HG03439 (cell line): Measurements from ENCODE around the gene IRF4.

Source experiments
- ATAC-seq: cut with Tn5 transposase; IDR thresholded peaks from one replicate; pipeline ENCODE4 v1.9.1; 2021; ENCODE audit warnings: mild to moderate bottlenecking, moderate library complexity; ENCODE audit not compliant: unreplicated experiment

The IRF4 gene

DNA sequence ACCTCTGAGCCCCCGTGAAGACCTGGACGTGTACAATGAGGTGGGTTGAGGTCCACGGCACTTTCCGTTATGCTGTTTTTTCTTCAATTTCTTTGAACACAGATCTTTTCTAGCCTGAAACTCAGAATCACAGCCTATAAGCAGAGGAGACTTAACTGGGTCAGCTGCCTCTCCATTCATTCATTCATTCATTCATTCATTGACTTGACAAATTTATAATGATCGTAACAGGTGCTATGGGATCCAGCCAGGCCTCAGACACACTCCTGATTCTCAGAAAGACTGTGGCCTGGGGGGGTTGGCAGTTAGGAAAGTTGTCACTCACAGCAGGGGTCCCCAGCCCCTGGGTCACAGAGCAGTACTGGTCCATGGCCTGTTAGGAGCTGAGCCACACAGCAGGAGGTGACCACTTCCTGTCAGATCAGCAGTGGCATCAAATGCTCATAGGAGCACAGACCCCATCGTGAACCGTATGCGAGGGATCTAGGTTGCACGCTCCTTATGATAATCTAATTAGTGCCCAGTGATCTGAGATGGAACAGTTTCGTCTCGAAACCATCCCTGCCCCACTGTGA lies 38.6 kb upstream of the IRF4 start:
- no peak for ATAC-seq

DNA sequence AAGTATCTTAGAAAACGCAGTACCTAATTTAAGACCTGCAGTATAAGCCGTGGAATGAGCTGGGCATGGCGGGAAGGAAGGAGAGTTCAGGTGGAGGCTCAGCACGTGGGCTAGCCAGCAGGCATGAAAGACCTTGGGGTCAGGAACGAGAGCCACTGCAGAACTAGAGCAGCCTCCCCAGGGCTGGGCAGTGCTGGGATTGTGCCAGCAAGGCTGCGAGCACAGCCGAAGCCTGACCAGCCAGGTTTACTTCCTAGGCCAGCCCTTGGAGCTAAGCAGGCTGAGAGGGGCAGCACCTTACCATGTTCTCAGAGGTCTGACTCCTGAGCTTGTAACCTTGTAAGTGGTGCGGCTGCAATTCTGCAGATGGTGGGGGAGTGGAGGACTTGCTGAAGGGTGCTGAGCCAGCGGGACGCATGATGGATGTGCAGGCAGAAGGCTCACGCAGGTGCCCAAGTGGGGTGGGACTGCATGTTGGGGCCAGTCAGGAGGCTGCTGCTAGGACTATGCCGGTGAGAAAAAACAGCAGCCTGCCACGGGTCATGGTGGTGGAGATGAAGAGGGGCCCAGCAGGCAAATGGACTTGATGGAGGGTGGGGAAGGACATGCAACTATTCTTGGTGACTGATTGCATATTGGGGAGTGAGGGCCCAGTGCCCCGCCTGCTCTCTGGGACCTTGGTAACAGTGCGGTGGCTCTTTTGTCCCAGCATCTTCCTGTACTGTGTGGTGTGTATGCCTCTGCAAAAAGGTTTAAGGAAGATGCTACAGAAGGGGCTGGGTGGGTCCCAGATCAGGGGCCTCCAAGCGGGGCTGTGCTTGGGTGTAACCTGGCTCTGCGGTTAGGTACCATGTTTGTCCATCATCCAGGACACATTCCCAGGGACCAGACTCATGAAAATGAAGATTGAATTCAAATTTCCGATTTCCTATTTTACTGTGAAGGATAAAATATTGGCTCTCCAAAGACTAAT lies 37.6 kb upstream of the IRF4 start:
- no peak for ATAC-seq

DNA sequence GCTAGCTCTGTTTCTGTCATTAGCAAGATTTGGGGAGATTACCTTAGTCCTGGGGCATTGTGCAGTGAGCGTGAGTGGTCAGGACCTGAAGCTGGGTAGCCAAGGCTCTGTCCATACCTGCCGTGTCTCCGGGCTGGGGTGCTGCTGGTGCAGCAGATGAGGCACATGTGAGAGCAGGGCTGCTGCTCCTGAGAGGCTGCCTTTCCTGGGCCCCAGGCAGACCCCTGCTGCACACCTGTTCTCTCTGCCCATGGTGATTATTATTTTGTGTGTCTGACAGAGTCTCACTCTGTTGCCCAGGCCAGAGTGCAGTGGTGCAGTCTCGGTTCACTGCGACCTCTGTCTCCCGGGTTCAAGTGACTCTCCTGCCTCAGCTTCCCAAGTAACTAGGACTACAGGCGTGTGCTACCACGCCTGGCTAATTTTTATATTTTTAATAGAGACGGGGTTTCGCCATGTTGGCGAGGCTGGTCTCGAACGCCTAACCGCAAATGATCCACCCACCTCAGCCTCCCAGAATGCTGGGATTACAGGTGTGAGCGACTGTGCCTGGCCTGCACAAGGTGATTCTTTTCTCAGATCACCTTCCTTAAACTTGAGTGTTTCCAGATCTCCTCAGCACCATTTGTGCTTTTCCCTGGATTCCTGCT lies 36.8 kb upstream of the IRF4 start:
- no peak for ATAC-seq

DNA sequence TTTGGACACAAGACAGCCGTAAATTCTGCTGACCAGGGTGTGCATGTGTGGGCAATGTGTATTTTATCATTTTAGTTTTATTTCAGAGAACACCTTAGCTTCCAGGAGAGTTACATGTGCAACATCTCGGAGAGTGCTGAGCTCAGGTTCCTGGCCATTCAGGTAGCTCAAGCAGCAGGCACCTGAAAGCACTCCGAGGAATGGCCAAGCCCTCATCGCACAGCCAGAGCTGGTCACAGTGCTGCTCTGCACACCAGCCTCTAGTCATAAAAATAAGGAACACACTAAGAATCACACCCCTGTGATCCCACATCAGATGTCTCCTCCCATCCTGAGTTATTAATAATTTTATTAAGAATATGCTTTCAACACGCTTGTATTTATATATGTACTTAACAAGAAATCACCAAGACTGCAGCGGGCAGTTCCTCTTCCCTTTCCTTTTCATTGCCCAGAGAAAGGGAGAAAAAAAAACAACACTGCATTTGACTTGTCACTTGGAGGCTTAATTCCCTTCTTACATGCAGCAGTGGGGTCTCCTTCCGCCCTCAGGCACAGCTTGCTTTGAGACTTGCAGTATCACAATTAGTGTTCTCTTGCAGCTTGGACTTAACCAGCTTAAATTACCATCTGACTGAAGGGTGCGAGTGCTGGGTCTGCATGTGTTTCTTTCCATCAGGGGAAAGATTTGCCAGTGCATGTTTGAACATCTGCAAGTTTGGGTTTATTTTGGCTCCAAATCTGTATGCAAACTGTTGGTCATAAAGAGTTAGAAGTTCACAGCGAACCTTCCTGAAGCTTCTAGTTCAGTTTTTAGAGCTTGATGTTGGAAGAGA lies 36.0 kb upstream of the IRF4 start:
- no peak for ATAC-seq

DNA sequence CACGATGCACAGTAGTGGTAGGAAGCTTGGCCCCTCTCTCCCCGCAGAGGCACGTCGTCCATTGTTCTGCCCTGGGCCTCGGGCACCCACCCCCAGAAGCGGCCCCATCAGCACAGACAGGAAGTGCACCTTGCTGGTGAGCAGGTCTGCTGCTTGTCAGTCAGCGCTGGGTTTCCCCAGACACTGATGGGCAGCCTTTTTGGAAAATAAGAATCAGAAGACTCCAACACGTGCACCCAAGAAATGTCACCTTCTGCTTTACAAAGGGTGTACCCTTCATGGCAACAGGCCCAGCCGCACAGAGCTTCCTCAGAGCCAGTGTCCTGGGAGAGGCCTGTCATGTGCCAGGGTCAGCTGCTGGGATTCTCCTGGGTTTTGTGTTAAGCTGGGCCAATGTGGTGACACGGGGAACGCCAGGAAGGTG lies 34.7 kb upstream of the IRF4 start:
- ATAC-seq, result no peak

DNA sequence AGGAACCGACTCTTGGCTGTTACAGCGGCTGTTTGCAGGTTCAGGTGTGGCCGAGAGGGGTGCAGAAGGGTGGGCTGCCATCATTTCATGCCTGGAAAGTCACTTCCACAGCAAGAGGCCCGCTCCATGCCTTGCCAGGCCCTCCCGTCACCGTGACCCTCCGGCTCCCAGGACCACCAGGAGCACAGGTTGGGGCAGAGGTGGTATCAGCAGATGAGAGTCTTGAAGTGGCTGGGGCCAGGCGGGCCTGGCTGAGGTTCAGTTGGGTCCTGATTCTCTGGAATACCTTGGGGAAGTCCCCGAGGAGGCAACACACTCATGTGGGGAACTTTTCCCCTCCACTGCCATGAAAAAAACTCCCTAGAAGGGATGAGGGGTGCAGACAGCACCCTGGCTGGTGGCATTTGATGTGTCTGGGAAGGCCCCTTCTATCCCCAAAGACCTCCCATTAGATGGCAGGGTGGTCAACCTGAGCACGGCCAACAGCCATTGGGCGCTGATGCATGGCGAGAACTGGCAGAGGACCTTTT lies 34.2 kb upstream of the IRF4 start:
- no peak for ATAC-seq

DNA sequence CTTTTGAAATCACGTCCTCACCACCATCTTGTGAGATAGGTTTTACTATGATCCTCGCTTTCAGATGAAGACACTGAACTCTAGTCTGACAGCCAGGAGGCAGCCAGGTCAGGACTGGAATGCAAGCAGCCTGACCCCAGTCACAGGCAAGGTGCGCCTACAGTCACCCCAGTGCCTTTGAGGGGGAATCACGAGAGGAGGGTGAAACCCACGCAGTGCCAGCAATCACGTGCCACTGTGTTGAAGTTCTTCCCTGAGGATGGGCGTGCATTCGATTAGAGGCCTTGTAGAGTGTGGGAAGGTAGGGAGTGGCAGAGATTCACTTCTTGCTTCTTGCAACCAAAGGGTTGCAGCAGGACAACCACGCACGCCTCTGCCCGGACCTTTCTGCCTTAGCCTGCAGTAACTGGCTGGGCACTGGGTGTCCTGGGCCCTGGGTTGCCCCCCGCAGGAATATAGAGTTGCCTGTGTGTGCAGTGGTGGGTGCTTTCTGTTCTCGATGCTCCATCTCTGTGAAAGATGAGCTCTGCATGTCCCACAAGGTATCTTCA lies 33.7 kb upstream of the IRF4 start:
- no peak for ATAC-seq

DNA sequence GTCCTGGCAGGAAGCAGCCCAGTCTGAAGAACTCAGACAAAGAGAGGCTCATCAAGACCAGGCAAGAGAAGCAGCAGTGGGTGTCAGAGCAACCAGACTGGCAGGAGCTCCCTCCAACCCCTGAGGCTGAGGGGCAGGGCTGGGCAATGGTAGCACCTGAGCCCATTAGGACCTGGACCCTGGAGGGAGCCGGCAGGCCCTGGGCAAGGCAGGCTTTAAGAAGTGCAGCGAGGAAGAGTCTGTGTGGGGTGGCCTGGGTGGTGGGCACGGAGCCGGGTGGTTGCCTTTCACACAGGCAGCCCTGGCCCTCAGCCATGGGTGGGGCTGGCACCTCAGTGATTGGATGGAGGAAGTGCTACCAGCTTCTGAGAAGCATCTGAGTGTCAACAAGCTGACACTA lies 33.1 kb upstream of the IRF4 start:
- ATAC-seq, result no peak

DNA sequence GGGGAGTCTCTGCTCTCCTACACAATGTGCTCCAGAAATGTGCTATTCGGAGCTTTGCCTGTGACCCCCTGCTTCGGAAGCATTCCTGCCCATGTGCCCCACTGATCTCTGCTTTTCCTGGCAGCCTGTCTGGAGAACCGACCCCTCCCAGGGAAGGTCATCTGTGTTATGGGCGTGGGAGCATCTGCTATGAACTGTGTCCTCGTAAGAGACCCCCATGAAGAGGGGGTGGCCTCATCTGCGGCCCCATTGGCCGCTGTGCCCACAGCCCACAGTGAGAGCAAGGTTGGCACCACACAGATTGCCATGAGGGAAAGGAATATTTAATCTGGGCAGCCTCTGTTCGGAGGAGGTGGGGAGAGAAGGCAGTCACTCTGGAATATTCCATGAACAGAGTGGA lies 32.7 kb upstream of the IRF4 start:
- ATAC-seq, result no peak

DNA sequence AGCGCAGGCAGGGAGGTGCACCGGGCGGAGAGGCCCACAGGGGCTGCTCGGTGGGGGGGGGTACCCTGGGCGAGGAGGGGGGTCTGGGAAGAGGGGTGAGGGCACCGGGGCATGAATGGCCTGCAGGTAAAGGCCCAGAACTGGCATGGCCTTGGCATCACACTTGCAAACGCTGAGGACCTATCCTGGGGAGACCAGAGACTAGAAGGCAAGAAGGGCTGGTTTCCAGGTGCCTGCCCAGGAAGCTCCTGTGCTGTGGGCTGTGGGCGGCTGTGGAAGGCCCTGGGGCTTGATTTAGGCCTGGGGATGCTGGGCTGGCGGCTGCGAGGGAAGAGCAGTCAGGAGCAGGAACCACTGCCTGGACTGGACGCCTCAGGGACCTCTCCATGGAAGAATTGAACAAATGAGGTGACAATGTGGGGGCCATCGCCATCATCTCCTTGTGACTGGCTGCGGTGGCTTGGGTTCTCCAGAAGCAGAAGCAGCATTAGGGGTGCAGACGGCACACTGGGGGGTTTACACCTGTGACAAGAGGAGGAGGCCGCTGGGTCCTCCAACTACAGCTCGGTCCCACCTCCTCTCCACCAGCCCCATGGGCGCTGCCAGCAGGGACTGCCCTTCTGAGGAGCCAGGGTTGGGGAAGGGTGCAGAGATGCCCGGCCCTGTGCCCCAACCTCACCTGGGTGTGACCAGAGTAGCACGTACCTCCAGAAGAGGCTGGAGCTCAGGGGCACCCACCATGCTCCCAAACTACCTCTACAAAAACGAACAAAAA lies 32.1 kb upstream of the IRF4 start:
- no peak for ATAC-seq

DNA sequence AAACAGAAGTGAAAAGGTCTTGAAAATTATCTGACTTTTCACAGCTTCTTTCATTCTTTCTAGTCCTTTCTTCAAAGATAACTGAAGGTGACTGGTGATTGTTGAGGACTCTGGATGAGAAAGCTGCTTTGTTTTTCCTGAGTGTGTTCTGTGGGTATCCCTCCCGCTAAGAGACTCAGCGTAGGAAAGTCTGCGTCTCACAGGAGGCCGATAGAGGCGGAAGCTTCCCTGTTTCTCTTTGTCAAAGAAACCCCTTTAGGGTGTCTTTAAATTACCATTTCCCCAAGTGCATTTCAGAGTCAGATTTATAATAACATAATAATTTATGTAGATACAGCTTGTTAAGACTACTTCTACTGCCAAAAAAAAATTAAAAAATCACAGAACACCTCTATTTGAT lies 31.2 kb upstream of the IRF4 start:
- ATAC-seq, result no peak

DNA sequence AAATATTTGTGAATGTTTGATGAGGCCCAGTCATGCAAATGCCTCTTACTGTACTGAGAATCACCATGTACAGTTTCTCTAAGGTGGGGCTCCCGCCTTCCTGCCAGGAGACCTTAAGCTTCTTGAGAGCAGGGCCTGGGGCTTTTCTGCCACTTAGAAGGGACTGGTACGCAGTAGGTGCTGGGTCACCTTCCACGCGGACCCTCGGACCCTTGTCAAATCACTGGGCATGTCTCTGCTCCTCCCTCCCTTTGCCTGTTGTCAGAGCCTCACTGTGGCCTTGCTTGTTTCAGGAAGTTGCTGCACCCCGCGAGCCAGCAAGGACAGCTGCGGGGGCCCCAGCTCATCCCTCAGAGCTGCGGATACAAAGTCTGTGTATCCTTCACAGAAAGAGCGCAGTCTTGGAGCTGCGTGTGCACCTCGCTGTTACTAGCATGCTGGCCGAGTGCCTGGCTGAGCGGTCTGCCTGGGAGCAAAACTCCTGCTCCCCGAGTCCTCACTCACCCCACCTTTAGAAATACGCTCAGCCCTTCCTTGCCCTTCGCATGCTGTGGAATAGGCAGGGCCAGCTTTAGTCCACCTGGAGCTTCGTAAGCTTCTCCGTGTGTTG lies 30.7 kb upstream of the IRF4 start:
- no peak for ATAC-seq

DNA sequence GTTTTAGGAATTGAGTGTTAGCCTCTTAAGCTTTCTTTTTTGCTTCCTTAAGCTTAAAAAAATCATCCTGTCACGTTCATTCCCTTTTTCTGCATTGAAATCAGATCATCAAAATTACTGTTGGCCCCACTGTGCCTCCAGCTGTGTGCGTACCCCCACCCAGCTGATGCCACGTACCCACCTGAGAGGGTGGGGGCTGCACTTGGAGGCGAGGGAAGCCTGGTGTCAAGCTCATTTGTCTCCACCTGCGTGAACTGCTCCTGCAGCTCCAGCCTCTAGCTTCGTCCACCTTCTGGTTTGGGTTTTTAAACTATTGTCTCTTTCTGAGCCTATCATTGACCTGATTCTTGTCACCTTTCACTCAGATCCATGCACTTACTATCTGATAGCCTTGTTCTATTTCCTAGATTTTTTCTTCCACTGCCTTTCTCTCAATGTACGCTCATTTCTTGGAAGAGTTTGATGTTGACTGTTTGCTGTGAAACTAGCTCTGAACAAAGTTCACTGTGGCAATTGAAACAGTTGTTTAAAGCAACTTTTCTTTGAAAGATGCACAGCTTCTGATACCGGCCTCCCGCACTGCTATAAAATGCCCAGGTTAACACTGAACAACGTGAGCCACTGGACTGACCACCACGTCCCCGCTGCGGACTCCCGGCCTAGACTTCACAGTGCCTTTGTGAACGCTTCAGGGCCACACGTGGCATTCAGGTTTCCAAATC lies 30.0 kb upstream of the IRF4 start:
- no peak for ATAC-seq

DNA sequence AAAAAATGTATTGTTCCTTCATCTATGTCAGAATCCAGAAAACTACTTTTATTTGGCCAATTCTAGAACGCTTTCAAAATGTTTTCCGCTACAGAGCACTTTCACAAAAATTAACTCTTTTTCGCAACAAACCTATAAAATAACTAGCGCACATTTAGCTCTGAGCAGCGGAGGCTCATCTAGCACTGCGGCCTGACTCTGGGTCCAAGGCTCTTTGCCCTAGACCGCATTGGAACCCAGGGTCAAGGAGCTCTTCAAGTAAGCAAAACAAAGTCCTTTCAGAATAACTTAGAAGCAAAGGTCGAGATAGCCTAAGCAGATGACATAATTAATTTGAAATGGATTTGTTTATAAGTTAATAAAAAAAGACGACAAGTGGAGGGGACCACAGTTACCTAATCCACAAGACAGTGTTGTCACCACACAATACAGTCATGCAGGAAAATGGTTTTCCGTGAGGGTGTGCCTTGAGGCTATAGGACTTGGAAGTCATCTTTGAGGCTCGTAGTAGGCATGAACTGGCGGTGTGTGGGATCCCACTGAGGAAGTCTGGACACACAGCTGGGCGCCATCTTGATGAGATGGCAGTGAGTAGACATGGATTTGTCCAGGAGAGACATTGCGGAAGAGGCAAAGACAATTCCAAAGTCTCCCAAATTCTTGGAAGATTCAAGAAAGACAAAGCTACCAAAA lies 29.2 kb upstream of the IRF4 start:
- ATAC-seq, result no peak

DNA sequence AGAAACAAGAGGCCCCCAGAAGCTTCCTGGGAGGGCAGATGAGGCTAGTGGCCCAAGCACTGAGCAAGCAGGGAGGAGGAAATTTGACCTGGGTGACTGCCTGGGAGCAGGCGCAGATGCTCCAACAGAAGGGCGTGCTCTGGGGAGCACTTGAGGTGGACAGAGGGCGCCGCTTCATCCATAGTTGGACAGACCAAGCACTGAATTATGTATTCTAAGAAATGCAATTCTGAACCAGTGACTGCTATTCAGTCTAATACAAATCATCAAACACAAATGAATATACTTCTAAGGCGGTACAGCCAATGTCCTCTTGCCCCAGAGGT lies 28.7 kb upstream of the IRF4 start:
- ATAC-seq, result no peak

DNA sequence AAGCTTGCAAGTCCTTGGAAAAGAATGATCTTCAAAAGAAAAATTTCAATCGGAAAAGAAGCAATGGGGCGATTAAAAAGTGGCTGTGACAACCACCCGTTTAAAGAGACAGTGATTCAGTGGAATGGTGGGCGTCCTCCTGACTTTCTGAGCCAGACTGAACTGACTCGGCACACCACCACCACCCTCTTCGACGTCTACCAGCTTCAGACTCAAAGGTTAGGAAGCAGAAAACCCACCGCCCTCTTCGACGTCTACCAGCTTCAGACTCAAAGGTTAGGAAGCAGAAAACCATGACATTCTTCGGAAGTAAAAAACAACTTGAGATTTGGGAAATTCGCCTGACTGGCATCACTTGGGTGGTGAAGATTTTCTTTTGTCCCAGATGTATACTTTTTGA lies 28.3 kb upstream of the IRF4 start:
- ATAC-seq, result no peak

DNA sequence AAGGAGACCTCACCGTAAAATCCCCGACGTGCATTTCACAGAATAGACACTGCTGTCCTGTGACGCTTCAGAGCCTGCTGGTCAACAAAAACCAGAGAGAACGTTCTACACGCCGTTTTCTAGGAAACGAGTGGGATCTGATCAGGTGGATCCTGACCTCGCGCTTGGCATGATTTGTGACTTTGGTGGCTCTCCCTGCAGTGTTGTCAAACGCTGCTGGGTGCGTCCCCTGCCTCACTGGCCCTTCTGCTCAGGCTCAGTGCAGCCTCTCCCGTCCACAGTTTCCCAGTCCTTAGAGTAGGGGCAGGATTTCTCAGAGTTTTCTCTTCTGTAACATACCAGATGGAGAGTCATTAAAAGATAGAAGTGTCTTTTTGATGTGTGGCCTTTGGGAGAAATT lies 27.6 kb upstream of the IRF4 start:
- no peak for ATAC-seq
